HG03432 (cell line): ENCODE results near the gene COL21A1.
A peak's percentile ranks its signal among the peaks of the same experiment; 100 is the strongest.

ENCODE experiments used
- ATAC-seq: cut with Tn5 transposase; IDR thresholded peaks from one replicate; pipeline ENCODE4 v1.9.1; 2021; ENCODE audit warnings: mild to moderate bottlenecking, moderate library complexity; ENCODE audit not compliant: unreplicated experiment

Gene COL21A1

DNA sequence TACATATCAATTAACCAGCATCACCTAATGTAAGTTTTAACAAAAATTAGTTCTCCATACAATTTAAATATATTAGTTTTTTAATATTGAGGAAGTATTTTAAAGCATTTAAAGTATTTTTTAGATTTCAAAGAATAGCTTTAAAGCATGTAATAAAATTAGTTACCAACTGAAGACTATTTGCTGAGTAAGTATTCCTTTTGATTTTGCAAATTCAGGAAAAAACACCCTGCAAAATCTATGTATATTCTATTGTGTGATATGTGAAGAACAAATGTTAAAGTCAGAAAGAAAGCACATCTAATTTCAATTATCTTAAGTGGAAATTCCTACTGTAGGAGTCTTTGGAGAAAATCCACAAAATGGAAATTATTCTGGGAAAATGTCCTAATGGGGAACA, 107.3 kb downstream of the COL21A1 start:
- no peak for ATAC-seq

DNA sequence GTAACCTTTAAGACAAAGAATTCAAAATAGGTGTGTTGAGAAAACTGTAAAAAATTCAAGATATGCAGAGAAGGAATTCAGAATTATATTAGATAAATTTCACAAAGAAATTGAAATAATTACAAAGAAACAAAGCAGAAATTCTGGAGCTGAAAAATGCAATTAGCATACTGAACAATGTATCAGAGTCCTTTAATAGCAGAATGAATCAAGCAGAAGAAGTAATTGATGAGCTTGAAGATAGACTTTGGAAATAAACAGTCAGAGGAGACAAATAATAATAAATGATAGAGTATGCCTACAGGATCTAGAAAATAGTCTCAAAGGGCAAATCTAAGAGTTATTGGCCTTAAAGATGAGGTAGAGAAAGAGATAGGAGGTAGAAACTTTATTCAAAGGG, 131.7 kb downstream of the COL21A1 start:
- ATAC-seq, result no peak

- ATAC-seq, result no peak
Measured at GRCh38 chr6:56109149-56109548, 138.2 kb downstream of the COL21A1 start.

DNA sequence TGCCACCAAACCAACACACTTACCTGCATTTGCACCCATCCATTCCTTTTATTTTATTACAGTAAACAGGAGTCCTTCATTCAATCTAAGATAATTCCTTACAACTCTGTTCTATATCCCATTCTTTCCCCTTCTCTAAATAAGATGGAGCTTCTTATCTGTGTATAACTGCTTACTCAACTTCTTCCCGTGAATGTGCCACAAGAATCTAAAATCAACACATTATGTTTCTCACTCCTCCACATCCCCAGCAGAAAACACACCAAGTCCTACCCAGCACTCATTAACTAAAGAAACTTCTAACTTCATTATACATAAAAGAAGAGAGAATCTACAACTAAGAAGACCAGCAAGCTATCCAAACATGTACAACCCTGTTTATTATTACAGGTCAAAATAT, 141.1 kb downstream of the COL21A1 start:
- no peak for ATAC-seq

GRCh38 chr6:56104591-56104990, 142.8 kb downstream of the COL21A1 start:
- ATAC-seq, result no peak

GRCh38 chr6:56102216-56102615, 145.2 kb downstream of the COL21A1 start:
- no peak for ATAC-seq

GRCh38 chr6:56101141-56101553, 146.2 kb downstream of the COL21A1 start:
- ATAC-seq, result peak; percentile 55

GRCh38 chr6:56096946-56097621, 150.3 kb downstream of the COL21A1 start:
- no peak for ATAC-seq

DNA sequence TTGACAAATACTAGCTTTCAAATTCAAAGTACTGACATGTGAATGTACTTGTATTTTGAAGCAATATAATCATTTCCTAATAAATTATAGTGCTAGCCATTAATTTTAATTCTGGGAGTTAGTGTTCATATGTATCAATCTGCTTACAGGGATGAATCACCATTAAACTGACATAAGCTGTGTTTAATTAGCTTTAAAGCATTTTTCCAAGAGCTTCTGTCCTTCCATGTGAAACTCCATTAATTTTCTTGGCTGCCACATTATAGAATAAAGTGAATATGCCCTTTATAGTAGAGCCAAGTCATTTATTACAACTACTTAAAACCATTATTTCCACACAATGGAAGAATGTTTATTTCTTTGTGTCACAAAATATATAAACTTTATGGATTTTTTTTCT, 150.8 kb downstream of the COL21A1 start:
- ATAC-seq, result no peak

GRCh38 chr6:56093776-56094175, 153.6 kb downstream of the COL21A1 start:
- no peak for ATAC-seq

- ATAC-seq, result no peak
Measured at GRCh38 chr6:56091159-56091869, 156.1 kb downstream of the COL21A1 start.

- no peak for ATAC-seq
Measured at GRCh38 chr6:56088641-56089040, 158.7 kb downstream of the COL21A1 start.

DNA sequence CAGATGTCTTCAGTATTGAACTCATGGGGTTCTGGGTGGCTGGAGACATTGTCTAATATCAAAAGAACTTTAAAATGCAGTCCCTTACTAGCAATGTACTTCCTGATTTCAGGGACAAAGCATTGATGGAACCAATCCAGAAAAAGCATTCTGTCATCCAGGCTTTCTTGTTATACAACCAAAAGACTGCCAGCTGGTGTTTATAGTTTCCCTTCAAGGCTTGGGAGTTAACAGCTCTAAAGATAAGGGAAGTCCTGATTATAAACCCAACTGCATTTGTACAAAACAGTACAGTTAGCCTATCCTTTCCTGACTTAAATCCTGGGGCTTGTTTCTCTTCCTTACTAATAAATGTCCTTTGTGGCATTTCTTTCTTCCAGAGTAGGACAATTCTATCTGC, 160.0 kb downstream of the COL21A1 start:
- no peak for ATAC-seq

GRCh38 chr6:56079751-56080540, 167.4 kb downstream of the COL21A1 start:
- ATAC-seq, result no peak

DNA sequence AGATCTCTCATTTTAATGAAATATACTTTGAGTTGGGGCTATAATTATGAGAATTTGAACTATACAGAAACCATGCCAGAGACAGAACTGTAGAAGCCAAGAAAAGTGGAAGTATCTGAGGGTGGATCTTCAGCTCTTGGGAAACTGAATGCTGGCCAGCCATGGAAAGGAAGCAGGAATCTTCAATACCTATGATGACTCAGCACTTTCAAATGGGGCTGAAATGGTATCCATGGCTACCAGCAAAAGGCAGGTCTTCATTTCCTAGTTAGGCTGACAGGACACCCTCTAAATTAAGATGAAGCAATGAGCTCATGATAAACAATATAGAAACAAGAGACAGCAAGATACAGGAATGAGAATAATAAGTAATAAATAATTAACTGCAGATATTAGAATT, 171.3 kb downstream of the COL21A1 start:
- ATAC-seq, result no peak

- ATAC-seq, result no peak
Measured at GRCh38 chr6:56073761-56074160, 173.6 kb downstream of the COL21A1 start.

GRCh38 chr6:56073315-56073714, 174.1 kb downstream of the COL21A1 start:
- no peak for ATAC-seq

- no peak for ATAC-seq
Measured at GRCh38 chr6:56072856-56073255, 174.5 kb downstream of the COL21A1 start.

GRCh38 chr6:56065408-56065807, 182.0 kb downstream of the COL21A1 start:
- no peak for ATAC-seq

DNA sequence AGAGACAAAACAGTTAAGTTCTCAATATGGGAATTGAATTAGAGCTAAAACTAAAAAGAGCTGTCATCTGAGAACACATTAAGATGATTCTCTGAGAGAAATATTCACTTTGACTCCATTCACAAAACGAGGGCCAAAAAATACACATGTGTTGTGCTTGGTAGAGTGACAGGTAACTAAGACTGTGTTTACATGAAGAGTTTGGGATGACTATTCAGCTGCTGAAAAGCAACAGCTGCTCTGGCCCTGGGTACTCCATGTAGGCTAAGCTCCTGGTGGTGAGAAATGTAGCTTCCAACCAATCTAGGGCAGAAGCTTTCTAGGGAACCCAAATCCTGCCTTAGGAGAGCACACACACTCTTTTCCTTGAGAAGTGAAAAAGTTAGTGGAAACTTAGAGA, 184.5 kb downstream of the COL21A1 start:
- no peak for ATAC-seq

DNA sequence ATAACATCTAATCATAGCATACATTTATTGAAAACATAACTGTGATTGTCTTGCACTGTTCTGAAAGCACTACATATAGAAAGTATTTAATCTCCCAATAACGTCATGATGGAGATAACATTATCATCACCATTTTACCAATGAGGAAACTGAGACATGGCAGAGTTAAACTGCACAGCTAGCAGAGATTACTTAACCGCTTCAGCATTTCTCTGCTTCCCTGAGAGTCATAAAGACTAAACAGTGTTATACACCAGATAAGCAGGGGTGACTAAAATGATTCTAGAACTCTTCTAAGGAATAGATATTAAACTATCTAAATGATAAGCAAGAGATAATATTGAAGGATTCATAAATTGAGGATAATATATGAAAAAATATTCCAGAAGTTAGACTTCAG, 188.7 kb downstream of the COL21A1 start:
- no peak for ATAC-seq
